ENCODE results near the gene IFI27L1. TPM values are rescaled to one million over a fixed set of nuclear protein-coding genes. Genes with fewer than 3 reads are reported as not detected.

IFI27L1 gene
- total and polyA plus RNA-seq, 2 donors (not counting 3 experiments of a cell fraction or from before 2014, with no cell fraction given), result 31.1 to 38.1 TPM

Other genes starting within 250 kb of the IFI27L1 start
- gene FAM181A, start 154.0 kb upstream of the IFI27L1 start, total RNA-seq, result not detected in 2 replicates
- gene FAM181A, start 154.0 kb upstream of the IFI27L1 start, polyA plus RNA-seq, result not detected in 2 replicates
- not detected in 2 replicates for gene ASB2, start 104.7 kb upstream of the IFI27L1 start, total RNA-seq
- gene ASB2, start 104.7 kb upstream of the IFI27L1 start, polyA plus RNA-seq, result not detected in 2 replicates
- gene CCDC197, start 84.0 kb upstream of the IFI27L1 start, total RNA-seq, result not detected in 2 replicates
- not detected in 2 replicates for gene CCDC197, start 84.0 kb upstream of the IFI27L1 start, polyA plus RNA-seq
- 1.1 and 1.6 TPM in 2 replicates for gene OTUB2, start 55.0 kb upstream of the IFI27L1 start, total RNA-seq
- 0.53 and 0.70 TPM in 2 replicates for gene OTUB2, start 55.0 kb upstream of the IFI27L1 start, polyA plus RNA-seq
- 132 and 141 TPM in 2 replicates for gene DDX24, start 108 bp upstream of the IFI27L1 start, total RNA-seq
- gene DDX24, start 108 bp upstream of the IFI27L1 start, polyA plus RNA-seq, result 86.7 and 88.3 TPM in 2 replicates
- gene IFI27, start 29.4 kb downstream of the IFI27L1 start, total RNA-seq, result 72.0 and 126 TPM in 2 replicates
- gene IFI27, start 29.4 kb downstream of the IFI27L1 start, polyA plus RNA-seq, result 1,265 and 1,831 TPM in 2 replicates
- gene IFI27L2, start 48.3 kb downstream of the IFI27L1 start, total RNA-seq, result 11.0 and 28.7 TPM in 2 replicates
- gene IFI27L2, start 48.3 kb downstream of the IFI27L1 start, polyA plus RNA-seq, result 82.9 and 93.9 TPM in 2 replicates
- gene PPP4R4, start 93.0 kb downstream of the IFI27L1 start, total RNA-seq, result not detected in 2 replicates
- gene PPP4R4, start 93.0 kb downstream of the IFI27L1 start, polyA plus RNA-seq, result not detected in 2 replicates
- not detected in 2 replicates for gene SERPINA10, start 212.0 kb downstream of the IFI27L1 start, total RNA-seq
- gene SERPINA10, start 212.0 kb downstream of the IFI27L1 start, polyA plus RNA-seq, result not detected in 2 replicates
- not detected in 2 replicates for gene SERPINA6, start 242.0 kb downstream of the IFI27L1 start, total RNA-seq
- gene SERPINA6, start 242.0 kb downstream of the IFI27L1 start, polyA plus RNA-seq, result not detected in 2 replicates

Data from endothelial cell of umbilical vein (primary cell).